Activated gamma-delta T cell treated with anti-CD3 and anti-CD28 coated beads, Interleukin-2, amount 50 U/mL, for 16 hours (primary cell): ENCODE results near the gene BBOF1.
A peak's percentile ranks its signal among the peaks of the same experiment; 100 is the strongest.

ENCODE experiments used
- DNase-seq: peaks from one replicate; pipeline ENCODE4 v3.0.0-alpha.2; 2020; ENCODE audit warnings: low read depth

The BBOF1 gene

DNA sequence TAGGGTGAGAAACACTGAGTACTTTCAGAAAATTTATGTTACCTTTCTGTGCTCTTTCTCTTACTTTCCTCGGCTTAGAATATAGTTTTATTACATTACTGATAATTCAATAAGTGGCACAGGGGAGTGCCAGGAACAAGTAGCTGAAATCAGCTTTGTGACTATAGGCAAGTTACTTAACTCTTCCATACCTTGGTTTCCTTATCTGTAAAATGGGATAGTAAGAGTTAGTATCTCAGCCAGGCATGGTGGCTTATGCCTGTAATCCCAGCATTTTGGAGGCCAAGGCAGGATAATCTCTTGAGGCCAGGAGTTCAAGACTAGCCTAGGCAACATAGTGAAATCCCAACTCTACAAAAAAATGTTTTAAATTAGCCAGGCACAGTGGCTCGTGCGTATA is 15.4 kb downstream of the BBOF1 start:
- no peak for DNase-seq

DNA sequence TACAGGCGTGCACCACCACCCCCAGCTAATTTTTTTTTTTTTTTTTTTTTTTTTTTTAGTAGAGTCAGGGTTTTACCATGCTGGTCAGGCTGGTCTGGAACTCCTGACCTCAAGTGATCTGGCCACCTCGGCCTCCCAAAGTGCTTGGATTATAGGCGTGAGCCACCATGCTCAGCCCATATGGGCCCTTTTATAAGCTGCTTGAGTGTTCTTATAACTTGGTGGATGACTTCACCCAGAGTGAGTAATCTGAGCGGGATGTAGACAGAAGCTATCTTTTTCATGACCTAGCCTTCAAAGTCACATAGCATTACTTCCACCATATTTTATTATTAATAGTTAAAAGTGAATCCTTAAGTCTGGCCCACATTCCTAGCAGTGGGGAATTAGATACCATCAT is 16.4 kb downstream of the BBOF1 start:
- no peak for DNase-seq

DNA sequence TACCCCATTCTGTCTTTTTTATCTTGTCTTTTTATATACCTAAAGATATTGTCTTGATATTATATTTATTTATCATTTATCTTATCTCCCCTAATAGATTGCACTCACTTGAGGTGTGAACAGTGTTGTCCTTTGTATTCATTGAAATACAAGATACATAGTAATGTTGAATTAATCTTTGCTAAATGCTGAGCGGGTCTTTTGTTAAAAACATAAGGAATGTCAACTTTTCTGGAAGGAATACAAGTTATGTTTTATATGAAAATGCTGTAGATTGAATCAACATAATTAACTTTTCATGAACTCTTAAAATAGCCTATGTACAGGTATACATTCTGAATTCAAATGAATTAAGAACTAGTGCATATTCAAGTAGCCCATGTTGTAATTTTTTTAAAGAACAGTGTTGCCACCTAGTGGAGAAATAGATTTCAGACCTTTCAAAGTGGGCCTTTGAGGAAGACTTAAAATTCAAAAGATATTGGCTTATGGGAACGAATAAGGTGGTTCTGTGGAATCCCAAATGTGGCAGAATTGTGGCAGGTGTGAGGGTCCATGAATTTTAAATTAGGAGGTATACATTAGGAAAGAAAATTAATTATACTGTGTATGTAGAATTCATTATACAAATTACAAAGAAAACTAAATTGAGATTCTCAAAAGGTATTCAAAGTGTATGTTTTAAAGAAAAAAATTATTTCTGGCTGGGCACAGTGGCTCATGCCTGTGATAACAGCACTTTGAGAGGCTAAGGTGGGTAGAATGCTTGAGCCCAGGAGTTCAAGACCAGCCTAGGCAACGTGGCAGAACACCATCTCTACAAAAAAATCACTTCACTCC is 19.1 kb downstream of the BBOF1 start:
- no peak for DNase-seq

DNA sequence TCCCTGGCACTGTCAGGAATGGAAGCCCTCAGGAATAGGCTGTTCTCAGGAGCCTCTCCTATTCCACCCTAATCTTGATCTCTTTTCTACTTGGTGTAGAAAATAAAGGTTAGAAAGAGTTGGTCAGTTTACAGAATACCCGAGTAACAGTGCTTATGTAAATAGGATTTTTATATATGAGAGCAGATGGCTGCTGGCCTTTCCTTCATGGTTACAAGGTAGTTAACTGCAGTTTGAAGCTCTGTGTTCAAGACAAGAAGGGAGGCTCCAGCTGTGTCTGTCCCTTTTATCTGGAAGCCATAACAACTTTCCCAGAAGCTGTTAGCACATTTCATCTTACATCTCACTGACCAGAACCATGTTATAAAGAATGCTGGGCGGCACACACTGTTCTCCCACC is 23.1 kb downstream of the BBOF1 start:
- DNase-seq = no peak

DNA sequence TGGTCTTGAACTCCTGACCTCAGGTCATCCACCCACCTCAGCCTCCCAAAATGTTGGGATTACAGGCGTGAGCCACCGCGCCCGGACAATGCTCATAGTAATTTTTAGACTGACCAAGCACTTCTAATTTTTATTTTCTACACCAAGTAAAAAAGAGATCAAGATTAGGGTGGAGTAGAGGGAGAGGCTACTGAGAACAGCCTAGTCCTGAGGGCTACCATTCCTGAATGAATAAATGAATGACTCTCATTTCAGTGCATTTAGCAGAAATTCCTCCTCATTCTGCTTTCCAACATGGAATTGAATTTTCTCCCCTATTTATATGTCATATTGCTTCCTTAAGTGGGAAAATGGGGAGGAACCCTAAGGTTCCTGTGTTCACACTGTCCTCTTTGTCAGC is 26.4 kb downstream of the BBOF1 start:
- no peak for DNase-seq

DNA sequence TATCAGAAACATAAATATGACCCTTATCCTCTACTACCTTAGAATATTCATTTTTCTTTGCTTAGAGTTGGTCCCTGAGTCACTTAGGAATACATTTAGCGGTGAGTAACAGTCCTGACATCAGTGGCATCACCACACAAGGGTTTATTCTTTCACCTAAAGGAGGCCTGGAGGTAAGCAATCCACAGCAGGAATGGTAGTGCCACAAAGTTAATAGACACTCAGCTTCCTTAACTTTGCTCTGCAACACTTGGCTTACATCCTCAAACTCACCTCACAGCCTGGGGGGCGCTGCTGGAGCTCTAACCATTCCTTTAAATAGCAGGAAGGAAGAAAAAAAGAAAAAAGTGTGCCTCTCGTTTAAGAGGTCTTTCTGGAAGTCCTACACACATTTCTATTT is 29.1 kb downstream of the BBOF1 start:
- DNase-seq = no peak

DNA sequence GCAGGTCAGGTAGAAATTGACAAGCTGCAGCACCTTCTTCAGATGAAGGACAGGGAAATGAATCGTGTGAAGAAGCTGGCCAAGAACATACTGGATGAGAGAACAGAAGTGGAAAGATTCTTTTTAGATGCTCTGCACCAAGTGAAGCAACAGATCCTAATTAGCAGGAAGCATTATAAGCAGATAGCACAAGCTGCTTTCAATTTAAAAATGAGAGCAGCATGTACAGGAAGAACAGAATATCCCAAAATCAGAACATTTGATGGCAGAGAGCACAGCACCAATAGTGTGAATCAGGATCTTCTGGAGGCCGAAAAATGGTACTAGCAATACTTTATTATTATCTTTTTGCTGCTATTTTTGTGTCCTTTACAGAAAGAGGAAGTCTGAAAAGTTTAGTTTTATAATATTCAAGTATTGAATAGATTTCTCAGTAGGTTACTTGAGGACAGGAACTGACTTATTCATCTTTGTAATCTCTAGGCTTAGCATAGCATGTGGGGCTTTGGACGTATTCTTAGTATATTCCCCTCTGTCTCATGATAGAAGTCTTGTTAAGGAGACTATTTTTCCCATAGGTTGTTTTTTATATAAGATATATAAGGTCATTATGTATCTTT is 30.8 kb downstream of the BBOF1 start:
- DNase-seq = no peak

DNA sequence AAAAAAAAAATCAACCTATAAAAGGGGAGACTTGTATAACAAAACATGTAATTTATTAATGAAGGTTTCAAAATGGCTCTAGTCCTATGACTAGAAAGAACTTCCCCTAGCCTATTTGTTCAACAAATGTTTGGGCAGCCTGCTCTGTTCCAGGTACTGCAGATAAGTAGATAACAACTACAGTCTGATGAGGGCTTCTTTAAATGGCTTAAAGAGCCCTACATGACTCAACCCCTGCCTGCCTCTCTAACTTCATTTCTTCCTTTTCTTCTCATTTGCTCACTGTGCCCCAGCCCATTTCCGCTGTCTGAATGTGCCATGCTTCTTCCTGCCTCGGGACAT is 43.6 kb downstream of the BBOF1 start:
- no peak for DNase-seq

DNA sequence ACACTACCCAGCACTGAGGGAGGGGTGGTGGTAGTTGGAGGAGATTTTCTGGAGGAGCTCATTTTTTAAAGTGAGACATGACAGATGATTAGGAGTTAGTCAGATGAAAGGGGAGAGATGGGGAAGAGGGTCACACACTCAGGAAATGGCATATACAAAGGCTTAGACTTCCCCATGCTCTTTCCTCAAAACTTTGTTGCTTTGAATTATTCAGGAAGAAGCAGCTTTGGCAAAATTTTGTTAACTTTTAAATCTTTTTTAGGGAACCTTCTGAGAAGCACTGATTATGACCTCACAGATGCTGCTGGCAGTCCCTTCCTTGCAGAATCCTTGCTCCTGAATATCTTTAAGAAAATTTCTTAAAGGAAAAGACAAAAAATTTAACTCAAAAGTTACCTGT is 45.3 kb downstream of the BBOF1 start:
- no peak for DNase-seq

DNA sequence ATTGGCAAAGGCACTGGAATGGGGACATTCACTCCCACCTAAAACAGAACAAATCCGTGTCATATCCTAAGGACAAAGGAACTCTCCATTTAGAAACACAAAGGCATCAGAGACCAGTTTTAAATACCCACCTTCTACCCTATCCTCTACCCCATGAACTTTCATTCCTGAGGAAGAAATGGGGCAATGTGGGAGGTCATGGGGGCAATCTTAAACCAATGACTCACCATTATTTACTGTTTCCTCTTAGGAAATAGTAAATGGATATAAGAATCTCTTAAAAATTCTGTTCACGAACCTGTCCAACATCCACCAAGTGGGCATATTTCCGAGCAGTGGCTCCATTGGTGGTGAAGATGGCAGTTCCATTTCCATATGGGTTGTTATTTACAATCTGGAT is 45.7 kb downstream of the BBOF1 start:
- DNase-seq = no peak

DNA sequence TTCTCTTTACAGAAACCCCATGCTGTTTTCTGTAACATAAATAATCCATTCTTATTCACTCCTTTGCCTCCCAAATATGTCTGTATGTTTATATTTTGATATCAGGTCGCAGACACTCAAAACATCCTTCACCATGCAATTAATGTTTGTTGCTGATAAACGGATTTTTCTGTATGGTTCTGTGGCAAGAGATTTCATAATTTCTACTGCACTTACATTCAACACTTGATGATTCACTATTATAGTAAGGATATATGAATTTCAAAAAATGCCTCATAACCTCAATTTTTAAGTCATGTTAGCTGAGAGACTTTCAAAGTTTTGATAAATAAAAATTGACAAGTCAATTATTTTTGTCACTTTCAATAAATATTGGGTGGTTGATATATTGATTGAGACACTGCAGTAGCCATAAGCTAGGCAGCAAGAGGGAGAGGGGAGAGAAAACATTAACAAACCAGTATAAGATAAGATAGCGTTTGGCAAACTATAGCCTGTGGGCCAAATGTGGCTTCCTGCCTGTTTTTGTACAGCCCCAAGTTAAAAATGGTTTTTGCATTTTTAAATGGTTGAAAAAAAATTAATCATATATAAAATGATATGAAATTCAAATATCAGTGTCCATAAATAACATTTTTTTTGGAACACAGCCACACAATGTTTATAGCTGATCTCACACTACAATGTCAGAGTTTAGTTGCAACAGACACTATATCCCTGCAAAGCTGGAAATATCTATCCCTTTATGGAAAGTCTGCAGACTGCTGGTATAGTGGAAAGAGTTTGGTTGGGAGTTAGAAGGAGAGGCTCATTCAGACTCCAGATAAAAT is 46.8 kb downstream of the BBOF1 start:
- no peak for DNase-seq

DNA sequence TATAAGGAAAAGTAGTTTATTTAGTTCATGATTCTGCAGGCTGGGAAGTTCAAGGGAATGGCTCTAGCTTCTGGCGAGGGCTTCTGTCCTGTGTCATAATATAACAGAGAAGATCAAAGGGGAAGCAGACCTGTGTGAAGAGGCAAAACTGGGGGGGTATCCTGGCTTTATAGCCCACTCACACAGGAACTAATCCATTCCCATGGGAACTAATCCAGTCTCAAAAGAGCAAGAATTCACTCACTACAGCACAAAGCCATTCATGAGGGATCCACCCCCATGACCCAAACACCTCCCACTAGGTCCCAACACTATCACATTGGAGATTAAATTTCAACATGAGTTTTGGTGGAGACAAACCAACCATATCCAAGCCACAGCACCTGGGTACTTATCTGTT is 58.3 kb downstream of the BBOF1 start:
- no peak for DNase-seq

DNA sequence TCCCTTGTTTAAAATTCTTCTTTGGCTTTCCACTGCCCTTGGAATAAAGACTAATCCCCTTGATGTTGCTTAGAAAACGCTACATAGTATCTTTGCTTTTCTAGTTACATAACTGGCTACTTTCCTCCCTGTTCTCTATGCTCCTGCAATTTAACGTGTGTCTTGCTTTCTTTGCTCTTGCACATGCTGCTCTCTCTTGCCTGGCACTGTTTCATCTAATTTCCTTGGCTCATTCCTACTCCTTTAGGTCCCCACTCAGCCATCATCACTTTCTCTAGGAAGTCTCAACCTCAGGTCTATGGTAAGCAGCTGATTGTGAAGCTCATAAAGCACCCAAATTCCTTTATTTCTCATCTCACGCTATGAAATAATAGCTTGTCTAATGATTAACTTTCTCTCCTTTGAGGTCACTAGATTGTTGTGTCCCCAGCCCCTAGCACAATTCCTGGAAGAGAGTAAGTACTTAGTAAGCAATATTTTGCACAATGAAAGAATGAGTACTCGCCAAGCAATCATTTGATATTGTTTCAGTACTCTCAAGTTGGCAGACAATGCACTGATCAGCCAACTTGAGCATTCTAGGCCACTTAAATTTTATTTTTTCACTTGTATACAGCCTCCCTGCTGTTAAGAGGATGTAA is 61.8 kb downstream of the BBOF1 start:
- DNase-seq = no peak

DNA sequence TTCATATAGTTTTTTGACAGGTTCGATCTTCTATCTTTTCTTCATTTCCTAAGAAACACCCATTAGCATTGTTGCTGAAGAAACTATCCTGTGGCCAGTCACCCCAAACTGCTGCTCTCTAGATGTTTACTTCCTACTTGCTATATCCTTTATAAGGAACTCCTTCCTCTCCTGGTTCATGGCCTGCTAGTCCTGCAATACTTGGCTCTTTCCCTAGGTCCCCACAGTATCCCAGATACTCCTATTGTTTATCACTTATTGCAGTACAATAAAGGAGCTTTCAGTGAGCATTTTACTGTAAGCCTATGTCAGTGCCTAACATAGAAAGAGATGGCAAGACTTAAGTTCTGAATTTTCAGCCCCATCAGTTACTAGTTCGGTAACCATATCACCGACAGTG is 62.3 kb downstream of the BBOF1 start:
- DNase-seq = no peak

DNA sequence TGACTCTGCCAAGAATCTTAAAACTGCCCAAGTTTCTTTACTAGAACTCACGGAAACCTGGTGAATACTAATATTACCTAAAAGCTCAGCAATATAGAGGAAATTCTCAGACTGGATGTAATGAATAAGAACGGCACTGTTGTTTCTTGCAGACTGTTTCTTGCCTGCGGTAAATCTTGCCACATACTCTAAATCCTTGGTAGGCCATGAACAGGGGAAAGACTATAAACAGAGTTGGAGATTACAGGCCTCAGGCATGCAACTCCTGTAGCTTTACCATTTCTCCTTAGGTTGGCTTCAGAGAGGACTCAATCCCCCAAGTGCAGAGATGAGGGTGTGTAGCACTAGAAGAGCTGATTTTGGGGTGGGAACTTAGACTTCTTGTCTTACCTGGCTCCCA is 64.0 kb downstream of the BBOF1 start:
- no peak for DNase-seq

DNA sequence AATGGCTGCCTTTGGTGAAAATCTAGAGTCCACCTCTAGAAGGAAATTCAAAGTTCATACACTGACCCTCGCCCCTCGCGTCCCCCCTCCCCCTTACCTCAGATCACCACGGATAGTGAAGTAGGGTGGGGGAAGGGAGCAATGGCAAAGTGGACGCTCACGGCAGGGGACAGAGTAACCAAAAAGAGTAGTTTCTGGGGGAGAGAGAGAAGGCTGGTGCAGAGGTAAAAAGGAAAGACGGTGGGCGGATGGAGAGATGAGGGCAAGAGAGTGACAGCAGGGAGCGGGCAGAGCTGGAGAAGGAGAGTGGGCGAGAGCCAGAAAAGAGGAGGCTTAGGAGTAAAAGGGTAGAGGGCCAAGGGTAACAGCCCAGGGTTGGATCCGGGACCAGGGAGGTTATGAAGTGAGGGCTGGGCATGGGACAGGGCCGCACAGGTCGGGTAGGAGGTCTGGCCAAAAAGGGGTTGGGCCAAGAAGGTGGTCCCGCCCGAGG is 64.7 kb downstream of the BBOF1 start:
- DNase-seq = no peak

DNA sequence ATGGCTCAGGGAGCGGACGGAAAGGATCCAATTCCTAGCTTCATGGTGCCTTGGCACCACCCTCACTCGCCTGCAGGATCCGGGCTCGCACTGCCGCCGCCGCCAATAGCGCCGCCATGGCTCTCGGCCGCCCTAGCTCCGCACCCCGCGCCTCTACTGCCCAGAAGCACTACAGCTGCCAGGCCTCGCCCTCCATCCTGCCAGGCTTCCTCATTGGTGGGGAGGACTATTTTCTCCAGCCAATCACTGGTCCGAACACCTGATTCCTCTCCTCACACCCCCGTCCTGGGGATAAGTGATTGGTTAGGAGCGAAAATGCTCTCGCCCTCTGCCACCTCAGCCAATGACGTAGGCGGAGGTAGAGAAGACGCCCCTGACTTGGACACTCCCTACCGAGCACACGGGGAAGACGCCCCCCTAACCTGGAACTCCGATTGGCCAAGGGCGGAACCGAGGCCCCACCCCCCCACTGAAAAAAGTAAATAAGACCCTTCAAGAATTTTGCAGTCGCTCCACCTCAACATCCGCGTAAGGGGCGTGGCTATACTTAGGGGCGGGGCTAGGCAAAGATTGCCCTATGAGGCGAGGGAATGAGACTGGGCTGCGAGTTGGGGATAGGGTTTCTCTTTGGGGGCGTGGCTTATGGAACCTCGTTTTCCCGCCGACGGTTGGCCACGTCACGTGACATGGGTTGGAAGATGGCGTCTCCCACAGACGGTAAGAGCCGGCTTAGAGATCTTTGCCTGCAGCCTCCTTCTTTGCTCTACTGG is 65.3 kb downstream of the BBOF1 start, which contains the start of the genes ALDH6A1 and LIN52:
ALDH6A1 (minus strand) TSS at position 177 of the 770 bp plus-strand sequence; CDS start at position 118, 59 bp downstream.
LIN52 (plus strand) TSS at position 680 of the 770 bp plus-strand sequence; CDS start at position 699, 19 bp downstream.
- peak; percentile 100 for DNase-seq

DNA sequence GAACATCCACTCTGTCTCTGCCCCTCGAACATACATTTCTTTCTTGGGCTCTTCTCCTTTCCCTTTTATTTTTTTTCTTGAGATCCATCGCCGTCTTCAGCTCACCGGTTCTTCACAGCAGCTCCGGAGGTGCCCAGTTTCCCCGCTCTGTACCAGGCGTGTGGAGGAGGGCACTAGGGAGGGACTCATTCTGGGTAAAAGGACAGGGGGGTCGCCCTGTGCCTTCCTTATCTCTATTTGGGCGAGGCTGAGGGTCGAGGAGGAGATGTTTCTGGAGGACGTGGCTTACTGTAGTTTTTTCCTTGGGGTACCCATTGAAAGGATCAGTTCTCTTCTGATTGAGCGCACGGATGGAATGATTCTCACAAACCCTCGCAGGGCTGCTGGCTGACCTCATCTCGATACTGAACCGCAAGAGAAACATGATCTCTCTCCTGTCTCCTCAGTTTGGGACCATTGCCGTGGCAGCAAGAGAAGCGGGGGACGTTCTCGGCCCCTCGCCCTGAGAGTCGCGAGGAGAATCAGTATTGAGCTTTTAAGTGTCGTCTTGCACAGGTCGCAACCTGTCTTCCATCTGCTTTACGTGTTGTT is 66.0 kb downstream of the BBOF1 start:
- DNase-seq = no peak

DNA sequence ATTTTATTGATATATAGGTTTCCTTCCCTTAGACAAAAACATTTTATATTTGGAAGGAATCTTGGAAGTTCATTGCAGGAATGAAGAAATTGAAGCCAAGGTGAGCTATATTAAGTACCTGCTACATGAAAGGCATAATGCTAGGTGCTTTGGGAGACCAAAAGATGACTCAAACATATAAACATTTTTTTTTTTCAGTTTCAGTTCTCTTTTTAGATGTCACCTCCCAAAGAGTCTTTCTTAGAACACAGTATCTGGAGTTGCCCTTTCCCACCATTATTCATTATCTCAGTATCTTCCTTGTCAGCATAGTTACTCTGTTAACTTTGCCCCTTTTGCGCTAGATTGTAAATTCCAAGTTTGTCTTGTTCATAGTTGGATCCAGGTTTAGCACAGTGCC is 66.7 kb downstream of the BBOF1 start:
- DNase-seq = no peak

DNA sequence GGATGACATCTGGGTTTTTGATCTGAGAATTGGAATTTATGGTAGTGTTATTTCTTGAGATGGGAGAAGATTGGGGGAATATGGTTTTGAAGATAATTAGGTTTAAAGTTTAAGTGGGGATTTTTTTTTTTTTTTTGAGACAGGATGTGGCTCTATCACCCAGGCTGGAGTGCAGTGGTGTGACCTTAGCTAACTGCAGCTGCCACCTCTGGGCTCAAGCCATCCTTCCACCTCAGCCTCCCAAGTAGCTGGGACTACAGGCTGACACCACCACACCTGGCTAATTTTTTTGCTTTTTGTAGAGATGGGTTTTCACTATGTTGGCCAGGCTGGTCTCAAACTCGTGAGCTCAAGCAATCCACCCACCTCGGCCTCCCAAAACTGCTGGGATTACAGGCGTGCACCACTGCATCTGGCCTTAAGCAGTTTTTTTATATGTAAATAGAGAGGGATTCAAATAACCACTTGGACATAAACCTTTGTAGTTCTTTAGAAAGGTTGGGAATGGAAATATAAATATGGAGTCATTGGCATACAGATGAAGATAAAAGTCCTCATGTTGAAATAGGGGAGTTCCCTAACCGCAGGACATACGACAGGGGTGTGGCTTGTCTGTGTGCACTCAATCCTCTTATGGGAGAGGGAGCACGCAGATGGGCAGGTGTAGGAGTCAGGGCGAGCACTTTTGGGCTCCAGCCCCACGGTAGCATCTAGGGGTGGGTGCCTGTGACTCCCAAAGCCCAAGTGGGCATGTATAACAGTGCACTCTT is 70.3 kb downstream of the BBOF1 start:
- no peak for DNase-seq
